OCI-LY7 (cell line): Measurements from ENCODE around the gene NTRK1. TPM values are rescaled to one million over a fixed set of nuclear protein-coding genes. Genes with fewer than 3 reads are reported as not detected.

Experiments
- BruUV-seq: library from RNA; stranded (reverse); fragments of 400-500 nt; replicated peaks from 2 replicates; lab custom pipeline; 2021; lab: Mats Ljungman, UMichigan
- CTCF ChIA-PET: fragments of 300-600 bp; sonication (Branson Sonifier 250); formaldehyde crosslinking; loops from one replicate; lab custom pipeline; 2022; ENCODE audit warnings: antibody characterized with exemption; ENCODE audit not compliant: unreplicated experiment; lab: Charles Lee
- POLR2A ChIA-PET: fragments of 300-600 bp; sonication (Branson Sonifier 250); formaldehyde crosslinking; loops from one replicate; lab custom pipeline; 2022; ENCODE audit warnings: antibody characterized with exemption; lab: Charles Lee
- DNase-seq: peaks from one replicate; pipeline ENCODE4 v3.0.0-alpha.2; 2015; ENCODE audit warnings: low spot score
- H2AFZ ChIP-seq: fragments of 200-600 bp; sonication (generic), shearing (Covaris generic); 2 replicates; pipeline ENCODE4 v1.6.1; 2014; ENCODE audit warnings: mild to moderate bottlenecking, antibody characterized with exemption, low read length, moderate library complexity
- H3K27ac ChIP-seq: fragments of 200-600 bp; sonication (generic); 2 replicates; pipeline ENCODE4 v1.5.1; 2014; ENCODE audit warnings: mixed run types, low read depth, mild to moderate bottlenecking, moderate library complexity, low read length, inconsistent platforms; ENCODE audit not compliant: poor library complexity, severe bottlenecking
- H3K36me3 ChIP-seq: fragments of 200-600 bp; sonication (generic); 2 replicates; pipeline ENCODE4 v1.6.1; 2014; ENCODE audit warnings: mild to moderate bottlenecking, antibody characterized with exemption, low read length, moderate library complexity, mixed read lengths; ENCODE audit not compliant: insufficient read depth
- H3K4me1 ChIP-seq: fragments of 200-600 bp; sonication (generic); 2 replicates; pipeline ENCODE4 v1.5.1; 2014; ENCODE audit warnings: mild to moderate bottlenecking, low read length; ENCODE audit not compliant: insufficient read depth, poor library complexity, severe bottlenecking
- H3K4me2 ChIP-seq: fragments of 200-600 bp; sonication (generic); 2 replicates; pipeline ENCODE4 v1.6.1; 2014; ENCODE audit warnings: mild to moderate bottlenecking, low read length
- H3K4me3 ChIP-seq: fragments of 200-600 bp; sonication (generic); 2 replicates; pipeline ENCODE4 v1.5.1; 2014; ENCODE audit warnings: mild to moderate bottlenecking, low read depth, low read length; ENCODE audit not compliant: poor library complexity, severe bottlenecking
- H3K79me2 ChIP-seq: fragments of 200-600 bp; sonication (generic); 2 replicates; pipeline ENCODE4 v1.6.1; 2016; ENCODE audit warnings: low read depth, mild to moderate bottlenecking, low read length, moderate library complexity, mixed read lengths; ENCODE audit not compliant: insufficient read depth
- H3K9me2 ChIP-seq: fragments of 200-600 bp; sonication (generic); 2 replicates; pipeline ENCODE4 v1.6.1; 2016; ENCODE audit warnings: mild to moderate bottlenecking, low read length, mixed read lengths; ENCODE audit not compliant: insufficient read depth
- H3K9me3 ChIP-seq: fragments of 200-600 bp; sonication (generic); 2 replicates; pipeline ENCODE4 v1.6.1; 2014; ENCODE audit warnings: mild to moderate bottlenecking, mixed run types, low read length, mixed read lengths
- H4K20me1 ChIP-seq: fragments of 200-600 bp; sonication (generic); 2 replicates; pipeline ENCODE4 v1.6.1; 2014; ENCODE audit warnings: mild to moderate bottlenecking, antibody characterized with exemption, low read length, moderate library complexity, mixed read lengths; ENCODE audit not compliant: insufficient read depth
- EZH2phosphoT487 ChIP-seq: fragments of 200-600 bp; sonication (generic); IDR thresholded peaks from 2 replicates; pipeline ENCODE4 v1.6.1; 2018; ENCODE audit warnings: low read depth, borderline replicate concordance, mild to moderate bottlenecking, mixed run types, antibody characterized with exemption, low read length, moderate library complexity, mixed read lengths
- intact Hi-C: fragments of 100-400 bp; cut with micrococcal nuclease; formaldehyde crosslinking; loops from one replicate; pipeline ENCODE4 v1.10.0; 2022; ENCODE audit not compliant: unreplicated experiment
- total RNA-seq, 2 experiments: library from RNA; depleted of rRNA in 1 of 2; stranded (reverse); fragments of >200 nt in 1 of 2; shearing (Covaris generic) in 1 of 2; gene quantifications; 2 replicates each; pipeline ENCODE4 v1.2.3, GENCODE V29; 2014 to 2022
- TF ChIP-seq, protein P1 (sequence below): fragments of 200-600 bp; sonication (generic); conservative IDR thresholded peaks from 2 replicates; pipeline ENCODE4 v1.5.1; 2014; ENCODE audit warnings: mild to moderate bottlenecking, antibody characterized with exemption, low read length, moderate library complexity, mixed read lengths

NTRK1 gene
- total RNA-seq, 2 experiments from 2014 or later, result not detected

- Histone ChIP-seq H3K36me3 (no peaks in the 10 kb centered on the region), H4K20me1 (no peaks in the 10 kb centered on the region), H3K4me2 (no peak overlapping the region), H3K79me2 (no peaks in the 10 kb centered on the region), H3K9me2 (no peaks in the 10 kb centered on the region), H2AFZ (no peak overlapping the region), H3K9me3 (no peaks in the 10 kb centered on the region), H3K4me1 (no peaks in the 10 kb centered on the region), H3K4me3 (no peak overlapping the region), H3K27ac (no peak overlapping the region)
- BruUV-seq, result no TSS peak
- POLR2A ChIA-PET, result no interaction called here
- DNase-seq, result no peak
- CTCF ChIA-PET, result no interaction called here
- TF ChIP-seq, protein P1, sequence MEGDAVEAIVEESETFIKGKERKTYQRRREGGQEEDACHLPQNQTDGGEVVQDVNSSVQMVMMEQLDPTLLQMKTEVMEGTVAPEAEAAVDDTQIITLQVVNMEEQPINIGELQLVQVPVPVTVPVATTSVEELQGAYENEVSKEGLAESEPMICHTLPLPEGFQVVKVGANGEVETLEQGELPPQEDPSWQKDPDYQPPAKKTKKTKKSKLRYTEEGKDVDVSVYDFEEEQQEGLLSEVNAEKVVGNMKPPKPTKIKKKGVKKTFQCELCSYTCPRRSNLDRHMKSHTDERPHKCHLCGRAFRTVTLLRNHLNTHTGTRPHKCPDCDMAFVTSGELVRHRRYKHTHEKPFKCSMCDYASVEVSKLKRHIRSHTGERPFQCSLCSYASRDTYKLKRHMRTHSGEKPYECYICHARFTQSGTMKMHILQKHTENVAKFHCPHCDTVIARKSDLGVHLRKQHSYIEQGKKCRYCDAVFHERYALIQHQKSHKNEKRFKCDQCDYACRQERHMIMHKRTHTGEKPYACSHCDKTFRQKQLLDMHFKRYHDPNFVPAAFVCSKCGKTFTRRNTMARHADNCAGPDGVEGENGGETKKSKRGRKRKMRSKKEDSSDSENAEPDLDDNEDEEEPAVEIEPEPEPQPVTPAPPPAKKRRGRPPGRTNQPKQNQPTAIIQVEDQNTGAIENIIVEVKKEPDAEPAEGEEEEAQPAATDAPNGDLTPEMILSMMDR, result no peak
- no peak for TF ChIP-seq EZH2phosphoT487
- intact Hi-C loops, result no loop called here
Observed at GRCh38 chr1:156845055-156845952, 15.4 kb upstream of the NTRK1 start.

GRCh38 chr1:156845953-156846545, 14.6 kb upstream of the NTRK1 start:
- Histone ChIP-seq H3K9me3 (no peaks in the 10 kb centered on the region), H3K4me1 (no peaks in the 10 kb centered on the region), H3K4me3 (no peak overlapping the region), H3K4me2 (no peak overlapping the region), H3K27ac (no peak overlapping the region), H4K20me1 (no peaks in the 10 kb centered on the region), H3K79me2 (no peaks in the 10 kb centered on the region), H3K36me3 (no peaks in the 10 kb centered on the region), H2AFZ (no peak overlapping the region), H3K9me2 (no peaks in the 10 kb centered on the region)
- POLR2A ChIA-PET, result no interaction called here
- BruUV-seq, result no TSS peak
- no peak for DNase-seq
- intact Hi-C loops, result no loop called here
- CTCF ChIA-PET, result no interaction called here
- TF ChIP-seq, protein P1, result no peak
- TF ChIP-seq EZH2phosphoT487, result no peak

GRCh38 chr1:156846643-156847042, 14.0 kb upstream of the NTRK1 start:
- TF ChIP-seq EZH2phosphoT487, result no peak
- TF ChIP-seq, protein P1, result no peak
- no TSS peak for BruUV-seq
- ChIA-PET CTCF (no interaction called here), POLR2A (no interaction called here)
- Histone ChIP-seq H3K27ac (no peak overlapping the region), H3K9me2 (no peaks in the 10 kb centered on the region), H2AFZ (no peak overlapping the region), H3K79me2 (no peaks in the 10 kb centered on the region), H3K4me2 (no peak overlapping the region), H3K4me3 (no peak overlapping the region), H3K36me3 (no peaks in the 10 kb centered on the region), H4K20me1 (no peaks in the 10 kb centered on the region), H3K4me1 (no peaks in the 10 kb centered on the region), H3K9me3 (no peaks in the 10 kb centered on the region)
- intact Hi-C loops, result no loop called here
- no peak for DNase-seq
